Neuron (in vitro differentiated cells): Measurements from ENCODE around the gene OR1F1.

Experiments used
- H2AFZ ChIP-seq: one replicate; pipeline ENCODE4 v1.6.1; 2013; ENCODE audit warnings: low read depth, mild to moderate bottlenecking, inconsistent platforms, low read length, moderate library complexity
- H3K27me3 ChIP-seq: one replicate; pipeline ENCODE4 v1.6.1; 2013; ENCODE audit warnings: low read length; ENCODE audit not compliant: insufficient read depth
- H3K36me3 ChIP-seq: one replicate; pipeline ENCODE4 v1.6.1; 2013; ENCODE audit warnings: low read length; ENCODE audit not compliant: insufficient read depth
- H3K4me1 ChIP-seq: one replicate; pipeline ENCODE4 v1.6.1; 2013; ENCODE audit warnings: low read length; ENCODE audit not compliant: insufficient read depth
- H3K4me3 ChIP-seq: 2 replicates; pipeline ENCODE4 v1.5.1; 2013; ENCODE audit warnings: mild to moderate bottlenecking, low read length, moderate library complexity
- H3K9me3 ChIP-seq: one replicate; pipeline ENCODE4 v1.6.1; 2013; ENCODE audit warnings: low read length

OR1F1 gene

DNA sequence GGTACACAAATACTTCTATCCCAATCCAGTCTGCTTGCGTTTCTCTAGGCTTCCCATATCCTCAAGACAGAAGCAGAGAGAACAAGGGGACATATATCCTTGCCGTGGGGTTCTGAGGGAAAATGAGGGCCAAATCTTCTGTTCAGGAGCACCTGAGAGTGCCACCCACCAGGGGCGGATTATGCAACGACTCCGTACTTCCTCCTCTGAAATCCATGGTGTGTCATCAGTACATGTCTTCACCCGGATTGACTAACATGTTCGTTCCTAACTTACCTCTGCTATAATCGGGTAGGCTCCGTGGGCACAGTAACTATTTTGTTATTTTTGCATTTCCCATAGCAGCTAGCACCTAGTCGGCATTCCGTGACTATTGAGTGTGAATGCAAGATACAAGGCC lies 54.7 kb downstream of the OR1F1 start:
- no peak overlapping the region for H3K4me3 ChIP-seq
- no peaks in the 10 kb centered on the region for H3K36me3 ChIP-seq
- H3K27me3 ChIP-seq = peaks cover 30% of the 10 kb centered on the region
- no peaks in the 10 kb centered on the region for H3K4me1 ChIP-seq
- no peak overlapping the region for H2AFZ ChIP-seq
- peaks cover 2% of the 10 kb centered on the region for H3K9me3 ChIP-seq

DNA sequence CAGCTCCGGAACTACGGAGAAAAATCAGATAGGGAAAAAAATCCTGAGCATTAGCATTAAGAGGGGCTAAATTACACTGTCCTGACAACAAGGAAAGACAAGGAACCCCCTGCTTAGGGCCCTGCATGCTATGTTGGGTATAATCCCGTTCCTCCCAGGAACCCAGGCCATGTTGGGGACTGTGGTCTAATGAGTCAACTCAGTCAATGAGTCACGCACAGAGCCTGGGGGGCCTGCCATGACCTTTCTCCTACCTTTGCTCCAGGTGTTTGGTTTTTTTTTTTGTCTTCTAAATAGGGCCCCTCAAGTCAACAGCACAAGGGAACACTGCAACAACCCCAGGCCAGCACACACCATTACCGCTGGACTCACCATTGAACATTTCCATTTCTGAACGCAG lies 55.9 kb downstream of the OR1F1 start:
- Histone ChIP-seq H3K4me1 (no peaks in the 10 kb centered on the region), H3K27me3 (peaks cover 35% of the 10 kb centered on the region), H3K4me3 (no peak overlapping the region), H3K36me3 (no peaks in the 10 kb centered on the region), H3K9me3 (peaks cover 2% of the 10 kb centered on the region), H2AFZ (no peak overlapping the region)

DNA sequence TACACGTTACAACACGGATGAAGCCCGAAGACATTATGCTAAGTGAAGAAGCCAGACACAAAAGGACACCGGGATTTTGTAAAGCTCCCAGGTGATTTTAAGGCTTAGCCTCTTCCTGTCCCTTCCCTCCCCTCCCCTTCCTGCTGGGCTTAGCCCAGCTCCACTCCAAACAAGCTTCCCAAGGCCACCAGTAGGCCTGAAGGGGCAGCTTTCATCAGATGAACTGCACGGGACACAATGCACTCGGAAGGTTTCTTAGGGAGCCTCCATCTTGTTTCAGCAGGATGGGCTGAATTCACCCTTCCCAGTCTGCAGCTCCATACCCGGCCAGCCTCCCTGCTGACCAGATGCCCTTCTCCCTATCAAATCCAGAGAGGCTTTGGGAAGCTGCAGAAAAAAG lies 58.0 kb downstream of the OR1F1 start:
- H3K36me3 ChIP-seq = no peaks in the 10 kb centered on the region
- no peaks in the 10 kb centered on the region for H3K4me1 ChIP-seq
- H3K27me3 ChIP-seq = peaks cover 47% of the 10 kb centered on the region
- peaks cover 2% of the 10 kb centered on the region for H3K9me3 ChIP-seq
- H2AFZ ChIP-seq = no peak overlapping the region
- no peak overlapping the region for H3K4me3 ChIP-seq

DNA sequence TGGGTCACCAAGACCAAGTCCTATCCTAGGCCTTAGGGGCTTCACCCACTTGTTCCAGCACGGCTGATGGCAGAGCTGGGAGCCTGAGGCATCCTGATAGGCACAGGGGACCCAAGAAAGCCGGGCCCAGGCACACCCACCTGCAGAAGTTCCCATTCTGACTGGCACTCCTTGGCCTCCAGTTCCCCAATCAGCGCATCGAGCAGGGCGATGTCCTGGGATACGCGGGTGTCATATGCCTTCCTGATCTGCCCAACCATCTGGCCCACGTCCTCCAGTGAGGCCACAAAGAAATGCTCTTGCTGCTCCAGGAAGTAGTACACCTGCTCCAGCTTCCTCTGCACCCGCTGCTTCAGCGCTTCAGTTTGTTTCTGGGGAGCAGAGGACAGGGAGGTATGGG lies 58.9 kb downstream of the OR1F1 start:
- no peaks in the 10 kb centered on the region for H3K36me3 ChIP-seq
- H3K4me1 ChIP-seq = no peaks in the 10 kb centered on the region
- peaks cover 2% of the 10 kb centered on the region for H3K9me3 ChIP-seq
- H3K4me3 ChIP-seq = no peak overlapping the region
- peaks cover 47% of the 10 kb centered on the region for H3K27me3 ChIP-seq
- no peak overlapping the region for H2AFZ ChIP-seq

DNA sequence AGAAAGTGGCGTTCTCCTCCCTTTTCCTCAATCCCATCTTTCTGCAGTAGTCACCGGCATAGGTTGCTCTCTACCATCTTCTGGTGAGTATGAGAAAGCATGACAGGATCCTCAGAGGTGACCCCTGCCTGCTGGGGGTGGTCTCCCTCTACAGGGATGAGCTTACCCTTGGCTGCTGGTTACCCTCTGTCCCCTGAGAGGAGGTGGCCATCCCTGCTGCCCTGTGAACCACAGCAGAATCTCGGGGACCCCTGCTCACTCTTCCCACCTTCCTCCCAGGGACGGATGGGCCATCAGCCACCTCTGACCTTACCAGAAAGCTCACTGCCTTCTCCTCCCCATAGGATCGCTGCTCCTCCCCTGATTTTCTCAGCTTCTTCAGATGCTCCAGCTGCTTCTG lies 60.6 kb downstream of the OR1F1 start:
- H3K36me3 ChIP-seq = no peaks in the 10 kb centered on the region
- H3K4me3 ChIP-seq = no peak overlapping the region
- H3K4me1 ChIP-seq = no peaks in the 10 kb centered on the region
- H3K9me3 ChIP-seq = peaks cover 2% of the 10 kb centered on the region
- H2AFZ ChIP-seq = no peak overlapping the region
- H3K27me3 ChIP-seq = peaks cover 41% of the 10 kb centered on the region

DNA sequence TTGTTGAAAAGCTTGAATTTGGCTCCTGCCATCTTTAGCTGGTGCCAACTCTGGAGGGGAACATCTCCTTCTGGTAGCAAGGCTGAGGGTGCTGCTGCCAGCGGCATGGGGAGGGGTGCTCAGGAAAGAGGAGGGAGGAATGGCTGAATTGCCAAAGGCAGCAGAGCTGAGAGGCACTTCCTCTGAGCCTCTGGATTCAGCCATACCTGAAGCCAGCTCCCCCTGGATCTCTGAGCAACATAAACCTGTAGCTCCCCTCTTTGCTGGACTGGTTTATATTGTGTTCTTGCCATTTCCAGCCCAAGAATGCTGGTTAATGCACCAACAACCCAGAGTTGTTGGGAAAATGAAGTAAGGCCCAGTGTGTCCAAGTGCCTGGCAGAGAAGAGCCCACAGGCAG lies 61.0 kb downstream of the OR1F1 start:
- Histone ChIP-seq H2AFZ (no peak overlapping the region), H3K36me3 (no peaks in the 10 kb centered on the region), H3K27me3 (peaks cover 40% of the 10 kb centered on the region), H3K4me1 (no peaks in the 10 kb centered on the region), H3K4me3 (no peak overlapping the region), H3K9me3 (peaks cover 2% of the 10 kb centered on the region)

DNA sequence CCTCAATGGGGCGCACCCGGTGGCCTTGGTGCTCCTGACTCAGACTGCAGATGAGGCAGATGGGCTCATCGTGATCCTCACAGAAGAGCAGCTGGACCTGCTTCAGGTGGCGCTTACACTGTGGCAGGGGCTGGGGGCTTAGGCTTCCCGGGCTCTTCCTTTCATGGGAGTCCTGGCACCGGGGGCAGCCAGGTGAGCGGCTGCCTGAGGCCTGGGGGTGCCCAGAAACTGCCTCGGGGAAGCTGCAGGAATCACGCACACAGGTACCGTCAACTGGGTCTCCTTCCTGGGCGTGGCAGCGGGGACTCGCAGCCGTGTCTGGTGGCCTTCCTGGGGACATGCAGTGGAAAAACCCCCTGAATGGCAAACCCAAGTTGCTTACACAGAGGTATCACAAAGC lies 61.4 kb downstream of the OR1F1 start:
- Histone ChIP-seq H2AFZ (no peak overlapping the region), H3K9me3 (no peaks in the 10 kb centered on the region), H3K4me3 (no peak overlapping the region), H3K27me3 (peaks cover 38% of the 10 kb centered on the region), H3K36me3 (no peaks in the 10 kb centered on the region), H3K4me1 (no peaks in the 10 kb centered on the region)

DNA sequence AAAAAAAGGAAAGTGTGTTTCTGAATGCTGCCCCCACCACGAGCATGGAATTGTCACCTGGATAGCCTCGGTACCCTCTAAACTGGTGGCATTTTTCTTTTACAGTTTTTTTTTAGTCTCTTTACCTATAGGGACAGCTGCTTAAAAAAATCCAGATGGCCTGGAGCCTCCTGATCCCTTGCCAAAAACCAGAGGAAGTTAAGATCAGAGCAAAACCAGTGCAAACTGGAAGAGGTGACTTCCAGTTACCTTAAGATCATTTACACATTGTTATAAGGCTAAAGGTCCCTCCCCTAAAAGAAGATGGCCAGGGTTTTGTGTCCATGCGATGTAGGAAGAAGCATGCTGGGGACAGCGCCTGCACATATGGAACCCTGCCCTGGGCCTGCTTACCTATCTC lies 65.0 kb downstream of the OR1F1 start:
- no peaks in the 10 kb centered on the region for H3K4me1 ChIP-seq
- no peaks in the 10 kb centered on the region for H3K9me3 ChIP-seq
- H3K27me3 ChIP-seq = peaks cover 32% of the 10 kb centered on the region
- no peak overlapping the region for H3K4me3 ChIP-seq
- H2AFZ ChIP-seq = no peak overlapping the region
- H3K36me3 ChIP-seq = no peaks in the 10 kb centered on the region

DNA sequence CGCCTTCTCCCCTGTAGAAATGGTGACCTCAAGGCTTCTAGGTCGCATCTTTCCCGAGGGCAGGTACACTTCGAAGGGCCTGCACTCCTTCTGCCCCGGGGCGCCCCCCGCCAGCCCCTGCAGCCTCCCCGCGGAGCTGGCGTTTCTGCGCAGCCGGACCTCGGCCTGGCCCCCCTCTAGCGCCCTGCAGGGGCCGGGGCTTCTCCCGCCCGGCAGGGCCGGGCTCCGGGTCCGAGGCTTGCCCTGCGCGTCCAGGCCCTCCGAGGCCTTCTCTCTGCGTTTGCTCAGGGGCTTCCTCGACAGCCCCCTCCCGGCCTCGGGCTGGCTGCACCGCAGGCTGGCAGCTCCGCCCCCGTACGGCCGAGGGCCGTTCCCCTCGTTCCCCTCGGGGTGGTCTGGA lies 66.3 kb downstream of the OR1F1 start:
- H3K27me3 ChIP-seq = peaks cover 22% of the 10 kb centered on the region
- no peak overlapping the region for H2AFZ ChIP-seq
- H3K4me3 ChIP-seq = no peak overlapping the region
- no peaks in the 10 kb centered on the region for H3K36me3 ChIP-seq
- H3K4me1 ChIP-seq = no peaks in the 10 kb centered on the region
- no peaks in the 10 kb centered on the region for H3K9me3 ChIP-seq
